DOHH2 (cell line): Measurements from ENCODE around the gene STAG1.

Experiments
- H3F3A ChIP-seq: fragments of 200-600 bp; sonication (generic), shearing (Covaris generic); 2 replicates; pipeline ENCODE4 v1.6.0; 2016; ENCODE audit warnings: antibody characterized with exemption, mild to moderate bottlenecking; ENCODE audit not compliant: control insufficient read depth, insufficient read depth
- H3K27ac ChIP-seq: fragments of 200-600 bp; sonication (generic); 2 replicates; pipeline ENCODE4 v1.5.1; 2014; ENCODE audit warnings: low read depth, mild to moderate bottlenecking, low read length, moderate library complexity
- H3K27me3 ChIP-seq: fragments of 200-600 bp; sonication (generic); 2 replicates; pipeline ENCODE4 v1.6.1; 2014; ENCODE audit warnings: mild to moderate bottlenecking, low read length, mixed read lengths; ENCODE audit not compliant: control insufficient read depth
- H3K36me3 ChIP-seq: fragments of 200-600 bp; sonication (generic); 2 replicates; pipeline ENCODE4 v1.6.1; 2014; ENCODE audit warnings: mild to moderate bottlenecking, low read length, moderate library complexity, mixed read lengths; ENCODE audit not compliant: control insufficient read depth
- H3K4me1 ChIP-seq: fragments of 200-600 bp; sonication (generic); 2 replicates; pipeline ENCODE4 v1.6.1; 2014; ENCODE audit warnings: mild to moderate bottlenecking, low read length, mixed read lengths; ENCODE audit not compliant: control insufficient read depth
- H3K4me2 ChIP-seq: fragments of 200-600 bp; sonication (generic); 2 replicates; pipeline ENCODE4 v1.6.0; 2014; ENCODE audit warnings: mild to moderate bottlenecking, low read length, moderate library complexity
- H3K4me3 ChIP-seq: fragments of 200-600 bp; sonication (generic); 2 replicates; pipeline ENCODE4 v1.5.1; 2014; ENCODE audit warnings: mild to moderate bottlenecking, low read length, mixed read lengths
- H3K79me2 ChIP-seq: fragments of 200-600 bp; sonication (generic); 2 replicates; pipeline ENCODE4 v1.6.1; 2014; ENCODE audit warnings: mild to moderate bottlenecking, low read length, mixed read lengths; ENCODE audit not compliant: control insufficient read depth
- H3K9me2 ChIP-seq: fragments of 200-600 bp; sonication (generic); replicated peaks from 2 replicates; pipeline ENCODE4 v1.6.1; 2014; ENCODE audit warnings: mild to moderate bottlenecking, low read length, mixed read lengths; ENCODE audit not compliant: control insufficient read depth
- H3K9me3 ChIP-seq: fragments of 200-600 bp; sonication (generic); 2 replicates; pipeline ENCODE4 v1.6.1; 2014; ENCODE audit warnings: antibody characterized with exemption, low read length, mixed read lengths; ENCODE audit not compliant: control insufficient read depth, insufficient read depth
- H4K20me1 ChIP-seq: fragments of 200-600 bp; sonication (generic); 2 replicates; pipeline ENCODE4 v1.6.0; 2014; ENCODE audit warnings: low read depth, mild to moderate bottlenecking, antibody characterized with exemption, low read length, moderate library complexity; ENCODE audit not compliant: control insufficient read depth, insufficient read depth
- EZH2phosphoT487 ChIP-seq: fragments of 200-600 bp; sonication (generic); IDR thresholded peaks from 2 replicates; pipeline ENCODE4 v1.6.1; 2017; ENCODE audit warnings: borderline replicate concordance, mild to moderate bottlenecking, antibody characterized with exemption, low read length, moderate library complexity, mixed read lengths
- TF ChIP-seq, protein P1 (sequence below): fragments of 200-600 bp; sonication (generic); IDR thresholded peaks from one replicate; pipeline ENCODE4 v1.5.1; 2014; ENCODE audit warnings: antibody characterized with exemption, mild to moderate bottlenecking, low read depth, low read length; ENCODE audit not compliant: poor library complexity, severe bottlenecking

STAG1 gene

DNA sequence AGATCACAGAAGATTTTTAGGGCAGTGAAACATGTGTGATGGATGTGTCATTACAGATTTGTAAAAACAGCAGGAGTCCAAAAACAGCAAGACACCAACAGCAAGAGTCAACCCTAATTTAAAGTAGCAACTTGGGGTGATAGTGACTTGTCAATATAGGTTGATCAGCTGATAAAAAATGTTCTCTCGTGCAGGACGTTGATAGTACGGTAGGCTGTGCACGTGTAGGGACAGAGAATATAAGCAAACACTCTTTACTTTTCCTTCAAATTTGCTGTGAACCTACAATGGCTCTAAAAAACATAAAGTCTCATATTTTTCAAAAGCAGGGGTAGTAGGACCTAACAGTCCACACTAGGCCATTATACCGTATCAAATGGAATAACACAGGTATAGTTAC, 120.8 kb downstream of the STAG1 start:
- H3K79me2 ChIP-seq = peaks cover 89% of the 10 kb centered on the region
- H3K4me1 ChIP-seq = peaks cover 9% of the 10 kb centered on the region
- no peak overlapping the region for H3K27ac ChIP-seq
- no peaks in the 10 kb centered on the region for H3K9me3 ChIP-seq
- H3F3A ChIP-seq = no peaks in the 10 kb centered on the region
- H3K4me2 ChIP-seq = no peak overlapping the region
- no peaks in the 10 kb centered on the region for H4K20me1 ChIP-seq
- H3K4me3 ChIP-seq = no peak overlapping the region
- H3K9me2 ChIP-seq = no peaks in the 10 kb centered on the region
- H3K27me3 ChIP-seq = no peaks in the 10 kb centered on the region
- H3K36me3 ChIP-seq = peaks cover 24% of the 10 kb centered on the region
- TF ChIP-seq, protein P1, sequence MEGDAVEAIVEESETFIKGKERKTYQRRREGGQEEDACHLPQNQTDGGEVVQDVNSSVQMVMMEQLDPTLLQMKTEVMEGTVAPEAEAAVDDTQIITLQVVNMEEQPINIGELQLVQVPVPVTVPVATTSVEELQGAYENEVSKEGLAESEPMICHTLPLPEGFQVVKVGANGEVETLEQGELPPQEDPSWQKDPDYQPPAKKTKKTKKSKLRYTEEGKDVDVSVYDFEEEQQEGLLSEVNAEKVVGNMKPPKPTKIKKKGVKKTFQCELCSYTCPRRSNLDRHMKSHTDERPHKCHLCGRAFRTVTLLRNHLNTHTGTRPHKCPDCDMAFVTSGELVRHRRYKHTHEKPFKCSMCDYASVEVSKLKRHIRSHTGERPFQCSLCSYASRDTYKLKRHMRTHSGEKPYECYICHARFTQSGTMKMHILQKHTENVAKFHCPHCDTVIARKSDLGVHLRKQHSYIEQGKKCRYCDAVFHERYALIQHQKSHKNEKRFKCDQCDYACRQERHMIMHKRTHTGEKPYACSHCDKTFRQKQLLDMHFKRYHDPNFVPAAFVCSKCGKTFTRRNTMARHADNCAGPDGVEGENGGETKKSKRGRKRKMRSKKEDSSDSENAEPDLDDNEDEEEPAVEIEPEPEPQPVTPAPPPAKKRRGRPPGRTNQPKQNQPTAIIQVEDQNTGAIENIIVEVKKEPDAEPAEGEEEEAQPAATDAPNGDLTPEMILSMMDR = no peak
- no peak for TF ChIP-seq EZH2phosphoT487

DNA sequence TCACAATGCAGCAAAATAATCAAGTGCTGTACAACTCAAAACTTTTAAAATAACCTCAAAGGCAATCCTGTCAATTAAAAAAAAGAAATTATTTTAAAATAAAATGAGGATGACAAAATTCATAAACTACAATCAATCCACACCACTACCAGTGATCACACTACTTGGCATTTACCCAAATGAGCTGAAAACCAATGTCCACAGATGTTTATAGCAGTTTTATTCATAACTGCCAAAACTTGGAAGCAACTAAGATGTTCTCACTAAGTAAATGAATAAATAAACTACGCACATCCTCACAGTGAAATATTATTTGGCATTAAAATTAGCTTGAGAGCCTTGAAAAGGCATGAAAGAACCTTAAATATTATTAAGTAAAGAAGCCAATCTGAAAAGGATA, 121.3 kb downstream of the STAG1 start:
- peaks cover 89% of the 10 kb centered on the region for H3K79me2 ChIP-seq

GRCh38 chr3:136626493-136626892, 125.7 kb downstream of the STAG1 start:
- H3K9me3 ChIP-seq = no peaks in the 10 kb centered on the region
- H3K79me2 ChIP-seq = peaks cover 78% of the 10 kb centered on the region
- H3K36me3 ChIP-seq = peaks cover 33% of the 10 kb centered on the region
- H3K27me3 ChIP-seq = no peaks in the 10 kb centered on the region
- TF ChIP-seq, protein P1 = no peak
- no peak for TF ChIP-seq EZH2phosphoT487
- no peaks in the 10 kb centered on the region for H3F3A ChIP-seq
- H3K4me1 ChIP-seq = peaks cover 8% of the 10 kb centered on the region
- H3K4me2 ChIP-seq = no peak overlapping the region
- 0 out of 2 replicates have a peak, but pooled peaks cover 3% of the 10 kb centered on the region for H4K20me1 ChIP-seq
- H3K9me2 ChIP-seq = no peaks in the 10 kb centered on the region
- no peak overlapping the region for H3K4me3 ChIP-seq
- no peak overlapping the region for H3K27ac ChIP-seq

More for the DNA sequence above, 121.3 kb downstream of the STAG1 start:
- Histone ChIP-seq H3K4me2 (no peak overlapping the region), H3K4me1 (0 out of 2 replicates have a peak, but pooled peaks cover 4% of the 10 kb centered on the region), H3K9me2 (no peaks in the 10 kb centered on the region), H4K20me1 (no peaks in the 10 kb centered on the region), H3K27me3 (no peaks in the 10 kb centered on the region), H3K4me3 (no peak overlapping the region), H3K27ac (no peak overlapping the region), H3F3A (no peaks in the 10 kb centered on the region), H3K9me3 (no peaks in the 10 kb centered on the region), H3K36me3 (peaks cover 24% of the 10 kb centered on the region)
- no peak for TF ChIP-seq EZH2phosphoT487
- TF ChIP-seq, protein P1 = no peak
